ENCODE data around the gene NUTM1. TPM values are rescaled to one million over a fixed set of nuclear protein-coding genes. Genes with fewer than 3 reads are reported as not detected.
A peak's percentile ranks its signal among the peaks of the same experiment; 100 is the strongest.

Gene NUTM1
- total RNA-seq, 1 donor from 2014 or later: not detected

GRCh38 chr15:34334672-34335071 lies 8.4 kb upstream of the NUTM1 start:
- Mint-ChIP-seq H3K4me3 (ENCODE audit: unreplicated experiment) (peak overlapping the region; percentile 49), H3K27me3 (ENCODE audit: low read depth) (no peaks in the 10 kb centered on the region), H3K4me1 (ENCODE audit: low read depth) (peaks cover 55% of the 10 kb centered on the region), H3K27ac (ENCODE audit: unreplicated experiment) (no peak overlapping the region), H3K9me3 (ENCODE audit: low read depth) (no peaks in the 10 kb centered on the region), H3K36me3 (ENCODE audit: low read depth) (no peaks in the 10 kb centered on the region)
- no peak for TF ChIP-seq CTCF (IDR thresholded peaks at IDR 0.05)
- DNase-seq (ENCODE audit: low spot score): no peak

GRCh38 chr15:34335176-34336032 lies 7.7 kb upstream of the NUTM1 start:
- Mint-ChIP-seq H3K36me3 (ENCODE audit: low read depth) (peaks cover 3% of the 10 kb centered on the region), H3K27ac (ENCODE audit: unreplicated experiment) (peak overlapping the region; percentile 79), H3K4me1 (ENCODE audit: low read depth) (peaks cover 62% of the 10 kb centered on the region), H3K27me3 (ENCODE audit: low read depth) (no peaks in the 10 kb centered on the region), H3K4me3 (ENCODE audit: unreplicated experiment) (peak overlapping the region; percentile 49), H3K9me3 (ENCODE audit: low read depth) (no peaks in the 10 kb centered on the region)
- DNase-seq (ENCODE audit: low spot score): no peak
- no peak for TF ChIP-seq CTCF (IDR thresholded peaks at IDR 0.05)

GRCh38 chr15:34336231-34336990 lies 6.7 kb upstream of the NUTM1 start:
- Mint-ChIP-seq H3K4me3 (ENCODE audit: unreplicated experiment) (peak overlapping the region; percentile 78), H3K36me3 (ENCODE audit: low read depth) (peaks cover 7% of the 10 kb centered on the region), H3K4me1 (ENCODE audit: low read depth) (peaks cover 68% of the 10 kb centered on the region), H3K27me3 (ENCODE audit: low read depth) (no peaks in the 10 kb centered on the region), H3K27ac (ENCODE audit: unreplicated experiment) (peak overlapping the region; percentile 45), H3K9me3 (ENCODE audit: low read depth) (no peaks in the 10 kb centered on the region)
- TF ChIP-seq CTCF (IDR thresholded peaks at IDR 0.05): no peak
- DNase-seq (ENCODE audit: low spot score): no peak

GRCh38 chr15:34336991-34337556 lies 6.0 kb upstream of the NUTM1 start:
- peak overlapping the region; percentile 78 for H3K4me3 Mint-ChIP-seq (ENCODE audit: unreplicated experiment)
- H3K27me3 Mint-ChIP-seq (ENCODE audit: low read depth): no peaks in the 10 kb centered on the region
- peaks cover 10% of the 10 kb centered on the region for H3K36me3 Mint-ChIP-seq (ENCODE audit: low read depth)
- DNase-seq (ENCODE audit: low spot score): no peak
- TF ChIP-seq CTCF (IDR thresholded peaks at IDR 0.05): no peak
- peak overlapping the region; percentile 15 for H3K27ac Mint-ChIP-seq (ENCODE audit: unreplicated experiment)
- no peaks in the 10 kb centered on the region for H3K9me3 Mint-ChIP-seq (ENCODE audit: low read depth)
- peaks cover 68% of the 10 kb centered on the region for H3K4me1 Mint-ChIP-seq (ENCODE audit: low read depth)

All from chondrocyte (in vitro differentiated cells).